ENCODE measurements around the gene GALM. TPM values are rescaled to one million over a fixed set of nuclear protein-coding genes. Genes with fewer than 3 reads are reported as not detected.

The GALM gene
- total and polyA plus RNA-seq, 4 donors, result 20.5 to 32.8 (median 26.1) TPM

DNA sequence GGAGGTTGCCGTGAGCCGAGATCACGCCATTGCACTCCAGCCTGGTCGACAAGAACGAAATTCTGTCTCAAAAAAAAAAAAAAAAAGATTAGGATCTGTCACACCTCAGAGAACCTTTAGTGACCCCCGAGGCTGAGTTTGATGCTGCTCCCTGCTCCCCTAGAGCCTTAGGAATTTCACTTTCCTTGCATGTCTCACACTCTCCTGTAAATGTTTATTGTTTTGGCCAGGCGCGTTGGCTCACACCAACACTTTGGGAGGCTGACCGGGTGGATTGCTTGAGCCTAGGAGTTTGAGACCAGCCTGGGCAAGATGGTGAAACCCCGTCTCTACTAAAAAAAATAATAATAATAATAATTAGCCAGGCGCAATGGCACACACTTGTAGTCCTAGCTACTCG is 53.8 kb downstream of the GALM start:
- peaks cover 0 to 5% (median 2%) of the 10 kb centered on the region in 4 donors for H3K36me3 ChIP-seq (ENCODE audit: control insufficient read depth in 4 of 4, insufficient read depth in 3 of 4, low read depth in 1 of 4, low read length in 3 of 4)
- H3K4me3 ChIP-seq (ENCODE audit: low read depth in 1 of 3, low read length in 3 of 3), result no peak overlapping the region
- no peak for DNase-seq (ENCODE audit: low spot score)
- no peaks in the 10 kb centered on the region for H3K27me3 ChIP-seq (ENCODE audit: control insufficient read depth in 4 of 4, insufficient read depth in 4 of 4, low read length in 3 of 4)
- 96% methylated on average over 12 of the region's 12 CpGs for WGBS
- no peaks in the 10 kb centered on the region for H3K9me3 ChIP-seq (ENCODE audit: control insufficient read depth in 4 of 4, low read length in 3 of 4)
- TF ChIP-seq RAD21 (IDR thresholded peaks at IDR 0.05), result no peak
- no peak for TF ChIP-seq NR2F2 (IDR thresholded peaks at IDR 0.05)
- no peak for TF ChIP-seq FOXA1 (IDR thresholded peaks at IDR 0.05)
- TF ChIP-seq, protein P1, sequence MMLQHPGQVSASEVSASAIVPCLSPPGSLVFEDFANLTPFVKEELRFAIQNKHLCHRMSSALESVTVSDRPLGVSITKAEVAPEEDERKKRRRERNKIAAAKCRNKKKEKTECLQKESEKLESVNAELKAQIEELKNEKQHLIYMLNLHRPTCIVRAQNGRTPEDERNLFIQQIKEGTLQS (IDR thresholded peaks at IDR 0.05), result no peak
- TF ChIP-seq, protein P2, sequence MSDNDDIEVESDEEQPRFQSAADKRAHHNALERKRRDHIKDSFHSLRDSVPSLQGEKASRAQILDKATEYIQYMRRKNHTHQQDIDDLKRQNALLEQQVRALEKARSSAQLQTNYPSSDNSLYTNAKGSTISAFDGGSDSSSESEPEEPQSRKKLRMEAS (IDR thresholded peaks at IDR 0.05), result no peak
- no peak for TF ChIP-seq JUND (IDR thresholded peaks at IDR 0.05)
- no peak for TF ChIP-seq YY1 (IDR thresholded peaks at IDR 0.05)
- TF ChIP-seq, protein P3, sequence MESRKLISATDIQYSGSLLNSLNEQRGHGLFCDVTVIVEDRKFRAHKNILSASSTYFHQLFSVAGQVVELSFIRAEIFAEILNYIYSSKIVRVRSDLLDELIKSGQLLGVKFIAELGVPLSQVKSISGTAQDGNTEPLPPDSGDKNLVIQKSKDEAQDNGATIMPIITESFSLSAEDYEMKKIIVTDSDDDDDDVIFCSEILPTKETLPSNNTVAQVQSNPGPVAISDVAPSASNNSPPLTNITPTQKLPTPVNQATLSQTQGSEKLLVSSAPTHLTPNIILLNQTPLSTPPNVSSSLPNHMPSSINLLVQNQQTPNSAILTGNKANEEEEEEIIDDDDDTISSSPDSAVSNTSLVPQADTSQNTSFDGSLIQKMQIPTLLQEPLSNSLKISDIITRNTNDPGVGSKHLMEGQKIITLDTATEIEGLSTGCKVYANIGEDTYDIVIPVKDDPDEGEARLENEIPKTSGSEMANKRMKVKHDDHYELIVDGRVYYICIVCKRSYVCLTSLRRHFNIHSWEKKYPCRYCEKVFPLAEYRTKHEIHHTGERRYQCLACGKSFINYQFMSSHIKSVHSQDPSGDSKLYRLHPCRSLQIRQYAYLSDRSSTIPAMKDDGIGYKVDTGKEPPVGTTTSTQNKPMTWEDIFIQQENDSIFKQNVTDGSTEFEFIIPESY (IDR thresholded peaks at IDR 0.05), result no peak
- no peak for TF ChIP-seq TAF1 (conservative IDR thresholded peaks at IDR 0.05)
- no peak for TF ChIP-seq EGR1 (IDR thresholded peaks at IDR 0.05; ENCODE audit: low read depth in 2 of 2)
- TF ChIP-seq FOXA2 (IDR thresholded peaks at IDR 0.05), result no peak
- no peak for TF ChIP-seq GABPA (IDR thresholded peaks at IDR 0.05 in 1 of 2, conservative IDR thresholded peaks at IDR 0.05 in 1 of 2)
- TF ChIP-seq, protein P4, sequence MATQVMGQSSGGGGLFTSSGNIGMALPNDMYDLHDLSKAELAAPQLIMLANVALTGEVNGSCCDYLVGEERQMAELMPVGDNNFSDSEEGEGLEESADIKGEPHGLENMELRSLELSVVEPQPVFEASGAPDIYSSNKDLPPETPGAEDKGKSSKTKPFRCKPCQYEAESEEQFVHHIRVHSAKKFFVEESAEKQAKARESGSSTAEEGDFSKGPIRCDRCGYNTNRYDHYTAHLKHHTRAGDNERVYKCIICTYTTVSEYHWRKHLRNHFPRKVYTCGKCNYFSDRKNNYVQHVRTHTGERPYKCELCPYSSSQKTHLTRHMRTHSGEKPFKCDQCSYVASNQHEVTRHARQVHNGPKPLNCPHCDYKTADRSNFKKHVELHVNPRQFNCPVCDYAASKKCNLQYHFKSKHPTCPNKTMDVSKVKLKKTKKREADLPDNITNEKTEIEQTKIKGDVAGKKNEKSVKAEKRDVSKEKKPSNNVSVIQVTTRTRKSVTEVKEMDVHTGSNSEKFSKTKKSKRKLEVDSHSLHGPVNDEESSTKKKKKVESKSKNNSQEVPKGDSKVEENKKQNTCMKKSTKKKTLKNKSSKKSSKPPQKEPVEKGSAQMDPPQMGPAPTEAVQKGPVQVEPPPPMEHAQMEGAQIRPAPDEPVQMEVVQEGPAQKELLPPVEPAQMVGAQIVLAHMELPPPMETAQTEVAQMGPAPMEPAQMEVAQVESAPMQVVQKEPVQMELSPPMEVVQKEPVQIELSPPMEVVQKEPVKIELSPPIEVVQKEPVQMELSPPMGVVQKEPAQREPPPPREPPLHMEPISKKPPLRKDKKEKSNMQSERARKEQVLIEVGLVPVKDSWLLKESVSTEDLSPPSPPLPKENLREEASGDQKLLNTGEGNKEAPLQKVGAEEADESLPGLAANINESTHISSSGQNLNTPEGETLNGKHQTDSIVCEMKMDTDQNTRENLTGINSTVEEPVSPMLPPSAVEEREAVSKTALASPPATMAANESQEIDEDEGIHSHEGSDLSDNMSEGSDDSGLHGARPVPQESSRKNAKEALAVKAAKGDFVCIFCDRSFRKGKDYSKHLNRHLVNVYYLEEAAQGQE (IDR thresholded peaks at IDR 0.05), result no peak
- TF ChIP-seq HNF4G (IDR thresholded peaks at IDR 0.05), result no peak
- H3K27ac ChIP-seq (ENCODE audit: low read depth in 1 of 2, low read length in 2 of 2), result no peak overlapping the region
- no peak overlapping the region for H3K9ac ChIP-seq (ENCODE audit: low read depth in 1 of 2, low read length in 2 of 2)
- peaks cover 0 to 19% (median 17%) of the 10 kb centered on the region in 4 donors for H3K4me1 ChIP-seq (ENCODE audit: control insufficient read depth in 4 of 4, insufficient read depth in 4 of 4, low read length in 3 of 4)

DNA sequence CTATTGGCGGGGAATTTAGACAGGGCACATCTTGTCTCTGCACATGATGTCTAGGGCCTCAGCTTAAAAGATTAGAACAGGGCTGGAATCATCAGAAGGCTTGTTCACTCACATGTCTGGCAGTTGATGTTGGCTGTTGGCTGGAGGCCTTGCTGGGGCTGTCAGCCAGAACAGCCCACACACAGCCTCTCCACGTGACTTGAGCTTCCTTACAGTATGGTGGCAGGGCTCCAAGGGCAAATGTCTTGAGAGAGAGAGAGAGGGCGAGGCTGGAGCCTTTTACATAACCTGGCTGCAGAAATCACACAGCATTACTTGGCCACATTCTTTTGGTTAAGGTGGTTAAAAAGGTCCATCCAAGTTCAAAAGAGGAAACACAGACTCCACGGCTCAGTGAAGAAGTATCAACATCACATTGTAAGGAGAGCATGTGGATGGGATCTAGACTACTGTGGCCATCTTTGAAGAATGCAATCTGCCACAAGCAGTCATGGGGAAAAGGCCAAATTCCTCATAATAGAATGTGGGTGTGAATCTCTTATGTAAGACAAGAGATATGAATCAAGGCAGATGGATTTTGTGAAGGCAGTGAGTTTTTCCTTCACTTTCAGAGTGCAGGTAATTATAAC is 54.8 kb downstream of the GALM start:
- Histone ChIP-seq H3K9me3 (ENCODE audit: control insufficient read depth in 4 of 4, low read length in 3 of 4) (no peaks in the 10 kb centered on the region), H3K4me3 (ENCODE audit: low read depth in 1 of 3, low read length in 3 of 3) (no peak overlapping the region), H3K4me1 (ENCODE audit: control insufficient read depth in 4 of 4, insufficient read depth in 4 of 4, low read length in 3 of 4) (peaks cover 0 to 19% (median 17%) of the 10 kb centered on the region in 4 donors), H3K36me3 (ENCODE audit: control insufficient read depth in 4 of 4, insufficient read depth in 3 of 4, low read depth in 1 of 4, low read length in 3 of 4) (peaks cover 0 to 2% (median under 1%) of the 10 kb centered on the region in 4 donors), H3K27ac (ENCODE audit: low read depth in 1 of 2, low read length in 2 of 2) (no peak overlapping the region), H3K9ac (ENCODE audit: low read depth in 1 of 2, low read length in 2 of 2) (no peak overlapping the region), H3K27me3 (ENCODE audit: control insufficient read depth in 4 of 4, insufficient read depth in 4 of 4, low read length in 3 of 4) (no peaks in the 10 kb centered on the region)
- DNase-seq (ENCODE audit: low spot score), result no peak
- WGBS, result 63% methylated on average over 4 of the region's 4 CpGs
- TF ChIP-seq NR2F2 (IDR thresholded peaks at IDR 0.05) (peak; percentile 76), HNF4A (conservative IDR thresholded peaks at IDR 0.05) (peak in 1 of 2 donors; percentile 5), RAD21 (IDR thresholded peaks at IDR 0.05) (peak; percentile 6 to 8), EGR1 (IDR thresholded peaks at IDR 0.05; ENCODE audit: low read depth in 2 of 2) (no peak), SP1 (IDR thresholded peaks at IDR 0.05) (peak; percentile 21), TAF1 (conservative IDR thresholded peaks at IDR 0.05) (no peak), RXRA (IDR thresholded peaks at IDR 0.05) (peak; percentile 25 to 34)

Measured in liver (tissue), 9 donors.